ENCODE data around the gene CLDN24.
A peak's percentile ranks its signal among the peaks of the same experiment; 100 is the strongest.

CLDN24 gene

DNA sequence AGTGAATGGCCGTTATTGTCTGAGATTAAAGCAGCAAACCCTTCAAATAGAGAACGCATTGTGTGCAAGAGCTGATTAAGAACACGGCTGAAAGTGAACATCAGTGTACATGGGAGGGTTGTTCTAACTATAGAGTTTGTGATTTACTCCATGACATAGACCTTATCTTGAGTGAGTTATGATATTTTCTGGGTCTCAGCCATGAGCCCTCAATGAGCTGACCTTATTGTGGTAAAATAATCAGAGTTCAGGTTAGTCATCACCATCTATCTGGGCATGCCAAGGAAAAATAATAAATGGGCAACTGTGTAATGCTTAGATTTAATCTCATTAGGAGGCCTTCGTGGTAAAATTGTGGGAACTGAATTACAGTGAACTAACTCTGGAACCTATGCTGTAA, 33.2 kb upstream of the CLDN24 start:
- ChIA-PET POLR2A (interaction anchor here (0.6 kb wide), 1 partner anchor 617 kb away, joined by 3 read pairs; no protein-coding TSS in a partner anchor), CTCF (interaction anchor here (1.0 to 1.1 kb wide), 2 partner anchors 47 to 100 kb away, joined by 3 to 4 read pairs; no protein-coding TSS in a partner anchor)

DNA sequence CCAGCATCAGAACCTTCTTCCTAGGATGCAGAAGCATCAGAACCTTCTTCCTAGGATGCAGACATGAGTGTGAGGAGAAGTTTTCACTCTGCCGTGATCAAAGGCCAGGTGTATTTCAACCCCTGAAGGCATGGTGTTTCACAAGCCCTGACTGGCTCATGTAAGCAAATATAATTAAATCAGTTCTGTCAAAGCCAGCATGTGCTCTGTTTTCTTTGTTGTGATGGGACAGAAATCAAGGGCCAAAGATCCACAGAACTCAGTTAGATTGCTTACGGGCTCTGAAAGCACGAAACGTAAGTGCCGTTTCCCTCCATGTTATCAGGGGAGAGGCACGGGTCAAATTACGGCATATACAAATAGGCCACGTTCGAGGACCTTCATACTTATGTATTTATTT, 32.0 kb upstream of the CLDN24 start:
- POLR2A ChIA-PET = no interaction called here
- DNase-seq (ENCODE audit: low read depth, low spot score) = no peak
- no peak overlapping the region for H3K4me3 ChIP-seq (ENCODE audit: low read depth, low read length)
- TF ChIP-seq CTCF (IDR thresholded peaks at IDR 0.05; ENCODE audit: insufficient read depth, low read length, missing control alignments) = no peak
- CTCF ChIA-PET = no interaction called here

More for the DNA sequence above, 33.2 kb upstream of the CLDN24 start:
- no peak overlapping the region for H3K4me3 ChIP-seq (ENCODE audit: low read depth, low read length)
- no peak for DNase-seq (ENCODE audit: low read depth, low spot score)
- no peak for TF ChIP-seq CTCF (IDR thresholded peaks at IDR 0.05; ENCODE audit: insufficient read depth, low read length, missing control alignments)

DNA sequence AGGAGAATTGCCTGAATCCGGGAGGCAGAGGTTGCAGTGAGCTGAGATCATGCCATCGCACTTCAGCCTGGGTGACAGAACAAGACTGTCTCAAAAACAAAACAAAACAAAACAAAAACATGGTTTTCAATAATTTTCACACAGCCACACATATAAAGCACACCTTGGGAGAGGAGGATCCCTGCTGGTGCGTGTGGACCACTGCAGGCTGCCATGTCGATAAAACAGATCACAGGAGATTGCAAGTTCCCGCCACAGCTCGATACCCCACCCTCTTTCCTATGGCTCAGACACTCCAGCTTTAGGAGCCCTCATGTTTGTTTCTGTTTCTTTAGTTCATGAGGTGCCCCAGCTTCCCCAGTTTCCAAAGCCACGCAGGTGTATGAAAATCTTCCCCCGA, 31.3 kb upstream of the CLDN24 start:
- H3K4me3 ChIP-seq (ENCODE audit: low read depth, low read length) = no peak overlapping the region
- CTCF ChIA-PET = no interaction called here
- TF ChIP-seq CTCF (IDR thresholded peaks at IDR 0.05; ENCODE audit: insufficient read depth, low read length, missing control alignments) = no peak
- POLR2A ChIA-PET = no interaction called here
- no peak for DNase-seq (ENCODE audit: low read depth, low spot score)

- TF ChIP-seq CTCF (IDR thresholded peaks at IDR 0.05; ENCODE audit: insufficient read depth, low read length, missing control alignments) = no peak
- POLR2A ChIA-PET = no interaction called here
- H3K4me3 ChIP-seq (ENCODE audit: low read depth, low read length) = no peak overlapping the region
- DNase-seq (ENCODE audit: low read depth, low spot score) = no peak
- CTCF ChIA-PET = interaction anchor here (0.7 kb wide), 1 partner anchor 65 kb away, joined by 3 read pairs; no protein-coding TSS in a partner anchor
These were observed 30.3 kb upstream of the CLDN24 start for GRCh38 chr4:183352546-183352945.

- ChIA-PET POLR2A (no interaction called here), CTCF (interaction anchor here (1.1 to 1.5 kb wide), 2 partner anchors 57 to 412 kb away, joined by 3 to 4 read pairs; no protein-coding TSS in a partner anchor)
- no peak for TF ChIP-seq CTCF (IDR thresholded peaks at IDR 0.05; ENCODE audit: insufficient read depth, low read length, missing control alignments)
- no peak overlapping the region for H3K4me3 ChIP-seq (ENCODE audit: low read depth, low read length)
- DNase-seq (ENCODE audit: low read depth, low spot score) = no peak
These were observed 28.3 kb upstream of the CLDN24 start for GRCh38 chr4:183350317-183351071.

- no peak for TF ChIP-seq CTCF (IDR thresholded peaks at IDR 0.05; ENCODE audit: insufficient read depth, low read length, missing control alignments)
- ChIA-PET CTCF (no interaction called here), POLR2A (no interaction called here)
- peak overlapping the region; percentile 42 for H3K4me3 ChIP-seq (ENCODE audit: low read depth, low read length)
- DNase-seq (ENCODE audit: low read depth, low spot score) = peak; percentile 60
These were observed 27.4 kb upstream of the CLDN24 start for GRCh38 chr4:183349673-183350072.

Data from AG04449 (cell line).